ENCODE results near the gene HJV. TPM values are rescaled to one million over a fixed set of nuclear protein-coding genes. Genes with fewer than 3 reads are reported as not detected.
"Not testable (repeated sequence)": the region's sequence is repeated elsewhere in the genome, so short reads cannot be mapped to it uniquely, and the experiment has no call there.

HJV gene
- total RNA-seq, 1 experiment from 2014 or later: not detected

GRCh38 chr1:146035048-146035423, 13.5 kb upstream of the HJV start:
- no peak for DNase-seq (ENCODE audit: low read depth in 1 of 2, low spot score in 2 of 2)
- H3K36me3 ChIP-seq: peaks cover 3% of the 10 kb centered on the region; the same call in 1 of the 2 replicates
- no peaks in the 10 kb centered on the region for H3K9me3 ChIP-seq (replicated peaks)
- H3K27me3 ChIP-seq (replicated peaks): no peaks in the 10 kb centered on the region
- peak overlapping the region; percentile 58 for H3K4me3 ChIP-seq
- H3K27ac ChIP-seq: peak overlapping the region; percentile 21; the same call in 1 of the 2 replicates
- peaks cover 6% of the 10 kb centered on the region for H3K4me1 ChIP-seq (replicated peaks)

- H3K36me3 ChIP-seq: no peaks in the 10 kb centered on the region
- DNase-seq (ENCODE audit: low read depth in 1 of 2, low spot score in 2 of 2): peak in 1 of 2 experiments; percentile 59
- H3K4me3 ChIP-seq: no peak overlapping the region
- H3K9me3 ChIP-seq (replicated peaks): no peaks in the 10 kb centered on the region
- H3K27ac ChIP-seq: no peak overlapping the region
- no peaks in the 10 kb centered on the region for H3K27me3 ChIP-seq (replicated peaks)
- H3K4me1 ChIP-seq (replicated peaks): peaks cover 6% of the 10 kb centered on the region
Observed at GRCh38 chr1:146032631-146033219, 11.2 kb upstream of the HJV start.

GRCh38 chr1:146031476-146031875, 9.9 kb upstream of the HJV start:
- H3K27ac ChIP-seq: no peak overlapping the region
- no peaks in the 10 kb centered on the region for H3K27me3 ChIP-seq (replicated peaks)
- no peaks in the 10 kb centered on the region for H3K36me3 ChIP-seq
- no peaks in the 10 kb centered on the region for H3K9me3 ChIP-seq (replicated peaks)
- no peak overlapping the region for H3K4me3 ChIP-seq
- peaks cover 6% of the 10 kb centered on the region for H3K4me1 ChIP-seq (replicated peaks)
- DNase-seq (ENCODE audit: low read depth in 1 of 2, low spot score in 2 of 2): no peak

GRCh38 chr1:146029117-146029516, 7.6 kb upstream of the HJV start:
- Histone ChIP-seq H3K27me3 (replicated peaks) (no peaks in the 10 kb centered on the region), H3K4me1 (replicated peaks) (peaks cover 3% of the 10 kb centered on the region; the same call in 1 of the 2 replicates), H3K36me3 (no peaks in the 10 kb centered on the region), H3K4me3 (no peak overlapping the region), H3K9me3 (replicated peaks) (no peaks in the 10 kb centered on the region), H3K27ac (no peak overlapping the region)
- no peak for DNase-seq (ENCODE audit: low read depth in 1 of 2, low spot score in 2 of 2)

GRCh38 chr1:146026650-146027049, 5.1 kb upstream of the HJV start:
- H3K4me3 ChIP-seq; H3K4me1 ChIP-seq (replicated peaks); H3K9me3 ChIP-seq (replicated peaks); DNase-seq (ENCODE audit: low read depth in 1 of 2, low spot score in 2 of 2); H3K36me3 ChIP-seq; H3K27me3 ChIP-seq (replicated peaks); H3K27ac ChIP-seq: not testable (repeated sequence)

DNA sequence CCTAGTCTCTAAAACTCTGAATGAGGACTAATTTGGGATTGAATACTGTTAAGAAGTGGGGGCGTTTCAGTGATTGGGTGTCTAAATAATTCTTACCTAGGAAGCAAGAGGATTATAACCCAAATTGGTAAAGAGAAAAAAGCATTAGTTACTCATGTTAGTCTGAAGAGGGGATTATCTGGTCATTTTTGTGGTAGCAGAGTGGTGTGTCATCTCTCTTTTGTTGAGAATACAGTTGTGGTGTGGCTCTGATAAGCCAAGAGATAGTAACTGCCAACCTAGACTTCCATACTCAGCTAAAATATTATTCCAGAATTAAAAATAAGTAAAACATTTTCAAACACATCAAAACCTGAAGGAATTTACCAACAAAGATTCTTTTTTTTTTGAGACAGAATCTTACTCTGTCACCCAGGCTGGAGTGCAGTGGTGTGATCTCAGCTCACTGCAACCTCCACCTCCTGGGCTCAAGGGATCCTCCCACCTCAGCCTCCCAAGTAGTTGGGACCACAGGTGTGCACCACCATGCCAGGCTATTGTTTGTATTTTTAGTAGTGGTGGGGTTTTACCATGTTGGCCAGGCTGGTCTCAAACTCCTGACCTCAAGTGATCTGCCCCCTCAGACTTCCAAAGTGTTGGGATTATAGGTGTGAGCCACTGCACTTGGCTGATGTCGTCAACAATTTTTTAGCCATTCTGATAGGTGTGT, 4.4 kb upstream of the HJV start:
- H3K27ac ChIP-seq; DNase-seq (ENCODE audit: low read depth in 1 of 2, low spot score in 2 of 2); H3K36me3 ChIP-seq; H3K9me3 ChIP-seq (replicated peaks); H3K4me1 ChIP-seq (replicated peaks); H3K27me3 ChIP-seq (replicated peaks); H3K4me3 ChIP-seq: not testable (repeated sequence)

DNA sequence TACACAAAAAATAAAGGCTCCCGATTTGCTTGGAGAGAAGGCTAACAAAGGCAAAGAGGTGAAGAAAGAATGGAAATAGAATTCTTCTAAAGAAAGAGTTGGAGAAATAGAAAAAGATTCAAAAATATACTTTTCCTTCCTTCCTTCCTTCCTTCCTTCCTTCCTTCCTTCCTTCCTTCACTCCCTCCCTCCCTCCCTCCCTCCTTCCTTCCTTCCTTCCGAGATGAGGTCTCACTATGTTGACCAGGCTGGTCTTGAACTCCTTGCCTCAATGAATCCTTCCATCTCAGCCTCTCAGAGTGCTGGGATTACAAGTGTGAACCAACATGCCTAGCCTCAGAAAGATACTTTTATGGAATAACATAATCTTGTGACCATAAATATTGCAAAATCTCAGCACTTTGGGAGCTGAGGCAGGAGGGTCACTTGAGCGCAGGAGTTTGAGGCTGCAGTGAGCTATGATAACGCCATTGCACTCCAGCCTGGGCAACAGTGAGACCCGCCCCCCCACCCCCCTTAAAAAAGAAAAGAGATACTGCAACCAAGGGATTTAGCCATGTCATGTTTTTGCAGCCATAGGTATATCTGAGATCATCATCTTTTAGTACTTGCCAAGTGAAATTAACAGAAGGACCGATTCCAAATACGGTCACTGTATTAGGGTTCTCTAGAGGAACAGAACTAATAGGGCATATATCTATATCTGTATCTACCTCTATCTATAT, 1.0 kb upstream of the HJV start:
- no peak overlapping the region for H3K4me3 ChIP-seq
- H3K27me3 ChIP-seq (replicated peaks): peaks cover 4% of the 10 kb centered on the region; the same call in 1 of the 2 replicates
- no peak overlapping the region for H3K27ac ChIP-seq
- no peaks in the 10 kb centered on the region for H3K9me3 ChIP-seq (replicated peaks)
- H3K36me3 ChIP-seq: no peaks in the 10 kb centered on the region
- H3K4me1 ChIP-seq (replicated peaks): peaks cover 3% of the 10 kb centered on the region; the same call in 1 of the 2 replicates
- DNase-seq (ENCODE audit: low read depth in 1 of 2, low spot score in 2 of 2): no peak

DNA sequence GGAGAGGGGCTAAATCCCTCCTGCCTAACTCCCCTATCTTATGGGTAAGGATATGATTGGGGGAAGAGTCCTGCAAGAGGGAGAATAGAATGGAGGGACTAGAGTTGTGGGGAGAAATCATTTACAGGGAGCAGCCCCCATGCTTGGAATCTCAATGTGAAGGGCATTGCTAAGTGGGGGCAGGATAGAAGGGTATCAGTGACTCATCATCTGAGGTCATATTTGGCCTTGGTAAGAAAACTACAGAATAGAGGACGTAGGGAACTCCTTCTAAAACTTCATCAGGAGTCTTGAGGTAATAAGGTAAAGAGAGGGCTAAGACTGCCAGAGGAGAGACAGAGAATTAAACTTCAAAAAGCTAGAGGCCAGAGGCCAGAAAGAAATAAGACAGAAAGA, 487 bp downstream of the HJV start:
- H3K36me3 ChIP-seq: no peaks in the 10 kb centered on the region
- H3K9me3 ChIP-seq (replicated peaks): no peaks in the 10 kb centered on the region
- no peak for DNase-seq (ENCODE audit: low read depth in 1 of 2, low spot score in 2 of 2)
- peaks cover 3% of the 10 kb centered on the region; the same call in 1 of the 2 replicates for H3K4me1 ChIP-seq (replicated peaks)
- no peak overlapping the region for H3K4me3 ChIP-seq
- peaks cover 5% of the 10 kb centered on the region; the same call in 1 of the 2 replicates for H3K27me3 ChIP-seq (replicated peaks)
- H3K27ac ChIP-seq: no peak overlapping the region

DNA sequence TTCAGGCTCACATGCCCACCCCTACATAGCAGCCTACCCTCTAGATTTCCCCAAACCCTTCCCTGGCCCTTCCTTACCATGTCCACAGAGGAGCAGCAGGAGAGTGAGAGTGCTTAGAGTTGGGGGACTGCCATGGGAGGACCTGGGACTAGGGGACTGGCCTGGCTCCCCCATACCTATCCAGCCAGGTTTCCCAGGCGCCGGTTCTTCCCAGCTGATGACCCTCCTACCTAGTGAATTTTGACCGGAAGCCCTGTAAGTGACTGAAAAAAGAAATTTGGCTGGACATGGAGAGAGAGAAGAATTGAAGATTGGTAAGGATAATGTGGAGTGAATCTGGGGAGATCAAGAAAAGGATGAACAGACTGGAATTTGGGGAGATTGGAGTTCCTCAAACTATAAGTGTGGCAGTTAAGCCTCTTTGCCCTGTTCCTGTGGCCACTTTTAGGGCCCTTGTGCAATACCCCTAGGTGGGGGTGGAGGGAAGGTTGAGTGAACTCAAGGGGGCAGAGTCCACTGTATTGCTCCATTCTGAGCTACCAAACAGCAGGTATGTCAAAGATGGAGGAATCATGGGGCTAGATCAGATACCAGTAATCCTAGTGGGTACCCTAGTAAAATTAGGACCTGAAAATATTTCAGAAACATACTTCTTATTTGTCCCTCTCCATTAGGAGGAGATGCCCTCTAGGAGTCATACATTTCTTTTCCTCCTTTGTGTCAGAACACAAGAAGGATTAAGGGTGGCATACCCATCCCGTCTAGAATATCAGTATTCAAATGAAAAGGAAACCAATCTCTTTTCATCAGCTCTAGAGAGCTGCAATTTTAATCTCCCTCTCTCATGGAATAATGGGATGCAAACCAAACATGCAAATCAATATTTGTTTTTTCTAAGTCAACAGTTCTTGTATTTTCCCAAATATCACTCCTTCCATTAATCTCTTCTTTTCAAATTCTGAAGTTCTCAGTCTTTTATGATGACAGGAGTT, 1.2 kb downstream of the HJV start:
- Histone ChIP-seq H3K4me3 (no peak overlapping the region), H3K36me3 (no peaks in the 10 kb centered on the region), H3K27me3 (replicated peaks) (peaks cover 5% of the 10 kb centered on the region; the same call in 1 of the 2 replicates), H3K9me3 (replicated peaks) (no peaks in the 10 kb centered on the region), H3K4me1 (replicated peaks) (no peaks in the 10 kb centered on the region), H3K27ac (no peak overlapping the region)
- no peak for DNase-seq (ENCODE audit: low read depth in 1 of 2, low spot score in 2 of 2)

- Histone ChIP-seq H3K27ac (no peak overlapping the region), H3K27me3 (replicated peaks) (peaks cover 5% of the 10 kb centered on the region; the same call in 1 of the 2 replicates), H3K36me3 (no peaks in the 10 kb centered on the region), H3K4me3 (no peak overlapping the region), H3K4me1 (replicated peaks) (no peaks in the 10 kb centered on the region), H3K9me3 (replicated peaks) (no peaks in the 10 kb centered on the region)
- DNase-seq (ENCODE audit: low read depth in 1 of 2, low spot score in 2 of 2): no peak
Observed at GRCh38 chr1:146019231-146020057, 2.1 kb downstream of the HJV start.

GRCh38 chr1:146016891-146017290, 4.6 kb downstream of the HJV start:
- Histone ChIP-seq H3K9me3 (replicated peaks) (no peaks in the 10 kb centered on the region), H3K4me1 (replicated peaks) (no peaks in the 10 kb centered on the region), H3K36me3 (no peaks in the 10 kb centered on the region), H3K4me3 (no peak overlapping the region), H3K27ac (no peak overlapping the region), H3K27me3 (replicated peaks) (peaks cover 5% of the 10 kb centered on the region; the same call in 1 of the 2 replicates)
- no peak for DNase-seq (ENCODE audit: low read depth in 1 of 2, low spot score in 2 of 2)

GRCh38 chr1:146013559-146013922, 8.0 kb downstream of the HJV start:
- no peak for DNase-seq (ENCODE audit: low read depth in 1 of 2, low spot score in 2 of 2)
- no peaks in the 10 kb centered on the region for H3K4me1 ChIP-seq (replicated peaks)
- peaks cover 5% of the 10 kb centered on the region; the same call in 1 of the 2 replicates for H3K27me3 ChIP-seq (replicated peaks)
- no peaks in the 10 kb centered on the region for H3K36me3 ChIP-seq
- no peak overlapping the region for H3K4me3 ChIP-seq
- no peaks in the 10 kb centered on the region for H3K9me3 ChIP-seq (replicated peaks)
- no peak overlapping the region for H3K27ac ChIP-seq

Measured in SJSA1 (cell line).